ENCODE measurements around the gene CR1L. TPM values are rescaled to one million over a fixed set of nuclear protein-coding genes. Genes with fewer than 3 reads are reported as not detected.
A peak's percentile ranks its signal among the peaks of the same experiment; 100 is the strongest.
"Not testable (repeated sequence)": the region's sequence is repeated elsewhere in the genome, so short reads cannot be mapped to it uniquely, and the experiment has no call there.

The CR1L gene
- total and polyA plus RNA-seq, 2 donors (not counting 3 experiments of a cell fraction or from before 2014, with no cell fraction given): not detected

DNA sequence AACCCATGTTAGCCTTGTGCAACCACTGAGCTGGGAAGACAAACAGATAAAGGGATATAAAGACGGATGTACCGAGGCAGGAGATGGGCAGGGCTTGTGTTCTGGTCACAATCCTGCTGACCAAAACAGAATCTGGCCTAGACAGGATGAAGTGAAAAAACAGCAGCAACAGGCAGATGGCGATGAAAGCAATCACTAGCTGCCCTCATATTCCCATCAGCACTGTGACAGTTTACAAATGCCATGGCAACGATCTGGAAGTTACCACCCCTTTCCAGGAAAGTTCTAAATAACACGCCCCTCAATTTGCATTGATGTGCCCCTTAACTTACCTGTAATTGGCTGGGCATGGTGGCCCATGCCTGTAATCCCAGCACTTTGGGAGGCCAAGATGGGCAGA is 66.4 kb downstream of the CR1L start:
- no TSS peak for BruUV-seq (replicated peaks)
- Histone ChIP-seq H3K4me2 (ENCODE audit: insufficient read depth, low read length) (no peak overlapping the region), H2AFZ (ENCODE audit: low read depth, low read length) (no peak overlapping the region), H3K36me3 (ENCODE audit: control insufficient read depth in 2 of 2, extremely low read depth in 1 of 2, insufficient read depth in 2 of 2, low read length in 2 of 2) (no peaks in the 10 kb centered on the region), H3K9me1 (replicated peaks; ENCODE audit: control insufficient read depth, extremely low read depth, insufficient read depth, low read length) (no peaks in the 10 kb centered on the region), H4K20me1 (replicated peaks; ENCODE audit: control insufficient read depth, extremely low read depth, insufficient read depth, low read length) (no peaks in the 10 kb centered on the region), H3K4me1 (ENCODE audit: control insufficient read depth, extremely low read depth, insufficient read depth, low read length) (no peaks in the 10 kb centered on the region), H3K9me3 (replicated peaks; ENCODE audit: control insufficient read depth, insufficient read depth, low read length) (no peaks in the 10 kb centered on the region), H3K79me2 (ENCODE audit: control insufficient read depth, insufficient read depth, low read length) (no peaks in the 10 kb centered on the region), H3K27me3 (ENCODE audit: control insufficient read depth in 2 of 2, insufficient read depth in 2 of 2, low read length in 2 of 2) (peaks cover 0 to 2% of the 10 kb centered on the region in 2 experiments), H3K4me3 (replicated peaks in 1 of 3; ENCODE audit: insufficient read depth in 1 of 3, low read depth in 1 of 3, low read length in 3 of 3) (no peak overlapping the region), H3K9ac (replicated peaks; ENCODE audit: extremely low read depth, insufficient read depth, low read length) (no peak overlapping the region), H3K27ac (ENCODE audit: insufficient read depth, low read depth, low read length) (no peak overlapping the region)
- peak; percentile 31 for FAIRE-seq
- intact Hi-C loops (cut with micrococcal nuclease) (loop anchor here (1.0 kb wide), 1 partner anchor 86 kb away; no protein-coding TSS in a partner anchor), dilution Hi-C loops (cut with MboI; ENCODE audit: extremely low pct_ligation_motif_present, low sequenced_read_pairs) (no loop called here)
- TF ChIP-seq, protein P1, sequence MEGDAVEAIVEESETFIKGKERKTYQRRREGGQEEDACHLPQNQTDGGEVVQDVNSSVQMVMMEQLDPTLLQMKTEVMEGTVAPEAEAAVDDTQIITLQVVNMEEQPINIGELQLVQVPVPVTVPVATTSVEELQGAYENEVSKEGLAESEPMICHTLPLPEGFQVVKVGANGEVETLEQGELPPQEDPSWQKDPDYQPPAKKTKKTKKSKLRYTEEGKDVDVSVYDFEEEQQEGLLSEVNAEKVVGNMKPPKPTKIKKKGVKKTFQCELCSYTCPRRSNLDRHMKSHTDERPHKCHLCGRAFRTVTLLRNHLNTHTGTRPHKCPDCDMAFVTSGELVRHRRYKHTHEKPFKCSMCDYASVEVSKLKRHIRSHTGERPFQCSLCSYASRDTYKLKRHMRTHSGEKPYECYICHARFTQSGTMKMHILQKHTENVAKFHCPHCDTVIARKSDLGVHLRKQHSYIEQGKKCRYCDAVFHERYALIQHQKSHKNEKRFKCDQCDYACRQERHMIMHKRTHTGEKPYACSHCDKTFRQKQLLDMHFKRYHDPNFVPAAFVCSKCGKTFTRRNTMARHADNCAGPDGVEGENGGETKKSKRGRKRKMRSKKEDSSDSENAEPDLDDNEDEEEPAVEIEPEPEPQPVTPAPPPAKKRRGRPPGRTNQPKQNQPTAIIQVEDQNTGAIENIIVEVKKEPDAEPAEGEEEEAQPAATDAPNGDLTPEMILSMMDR (IDR thresholded peaks at IDR 0.05; ENCODE audit: extremely low read depth in 1 of 2, insufficient read depth in 1 of 2, low read depth in 1 of 2, low read length in 2 of 2): no peak
- no peak for TF ChIP-seq FOS (IDR thresholded peaks at IDR 0.05; ENCODE audit: borderline replicate concordance, insufficient read depth, low read length)
- peak; percentile 14 for DNase-seq (ENCODE audit: low read depth, low spot score)
- ChIA-PET CTCF (interaction anchor here (2.9 kb wide), 1 partner anchor 86 kb away, joined by 18 read pairs; no protein-coding TSS in a partner anchor), POLR2A (interaction anchor here (0.6 kb wide), 1 partner anchor 130 kb away, joined by 4 read pairs; no protein-coding TSS in a partner anchor)

DNA sequence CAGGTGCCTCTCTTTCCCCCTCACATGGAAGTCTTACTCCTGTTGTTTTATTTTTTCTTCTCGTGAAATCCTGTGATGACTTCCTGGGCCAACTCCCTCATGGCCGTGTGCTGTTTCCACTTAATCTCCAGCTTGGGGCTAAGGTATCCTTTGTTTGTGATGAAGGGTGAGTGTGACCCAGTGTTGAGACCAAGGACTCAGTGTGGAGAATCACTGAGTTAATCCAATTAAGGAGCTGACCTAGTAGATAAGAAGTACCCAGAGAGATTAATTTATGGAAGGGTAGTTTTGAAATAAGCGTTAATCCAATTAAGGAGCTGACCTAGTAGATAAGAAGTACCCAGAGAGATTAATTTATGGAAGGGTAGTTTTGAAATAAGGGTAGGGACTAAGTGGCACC is 67.8 kb downstream of the CR1L start:
- BruUV-seq (replicated peaks); FAIRE-seq; intact Hi-C loops (cut with micrococcal nuclease); H3K9me1 ChIP-seq (replicated peaks; ENCODE audit: control insufficient read depth, extremely low read depth, insufficient read depth, low read length); H3K4me1 ChIP-seq (ENCODE audit: control insufficient read depth, extremely low read depth, insufficient read depth, low read length); H3K27me3 ChIP-seq (ENCODE audit: control insufficient read depth in 2 of 2, insufficient read depth in 2 of 2, low read length in 2 of 2); H3K79me2 ChIP-seq (ENCODE audit: control insufficient read depth, insufficient read depth, low read length); H3K36me3 ChIP-seq (ENCODE audit: control insufficient read depth in 2 of 2, extremely low read depth in 1 of 2, insufficient read depth in 2 of 2, low read length in 2 of 2); H3K4me2 ChIP-seq (ENCODE audit: insufficient read depth, low read length); DNase-seq (ENCODE audit: low read depth, low spot score); H3K27ac ChIP-seq (ENCODE audit: insufficient read depth, low read depth, low read length); POLR2A ChIA-PET; H4K20me1 ChIP-seq (replicated peaks; ENCODE audit: control insufficient read depth, extremely low read depth, insufficient read depth, low read length); H3K9me3 ChIP-seq (replicated peaks; ENCODE audit: control insufficient read depth, insufficient read depth, low read length); H3K4me3 ChIP-seq (replicated peaks in 1 of 3; ENCODE audit: insufficient read depth in 1 of 3, low read depth in 1 of 3, low read length in 3 of 3); H3K9ac ChIP-seq (replicated peaks; ENCODE audit: extremely low read depth, insufficient read depth, low read length); H2AFZ ChIP-seq (ENCODE audit: low read depth, low read length); dilution Hi-C loops (cut with MboI; ENCODE audit: extremely low pct_ligation_motif_present, low sequenced_read_pairs): not testable (repeated sequence)
- CTCF ChIA-PET: interaction anchor here (2.9 kb wide), 1 partner anchor 85 kb away, joined by 18 read pairs; no protein-coding TSS in a partner anchor

All from endothelial cell of umbilical vein (primary cell).